Hypothalamus (tissue), 51 donors: ENCODE data around the gene GPR162.

Experiments used
- DNase-seq, 51 donors: peaks; one replicate each; lab custom pipeline; 2025; lab: John Stamatoyannopoulos, UW

GPR162 gene

GRCh38 chr12:6833189-6833890 lies 11.7 kb downstream of the GPR162 start:
- DNase-seq = no peak

GRCh38 chr12:6834254-6834653 lies 12.6 kb downstream of the GPR162 start:
- DNase-seq = no peak

GRCh38 chr12:6834873-6835272 lies 13.3 kb downstream of the GPR162 start:
- DNase-seq = peak in 2 of 51 donors; percentile 6 to 15

GRCh38 chr12:6836851-6837250 lies 15.2 kb downstream of the GPR162 start:
- DNase-seq = no peak

- no peak for DNase-seq
These were observed 15.9 kb downstream of the GPR162 start for GRCh38 chr12:6837370-6838060.

GRCh38 chr12:6838854-6839253 lies 17.2 kb downstream of the GPR162 start:
- DNase-seq = no peak

- no peak for DNase-seq
These were observed 18.0 kb downstream of the GPR162 start for GRCh38 chr12:6839482-6840201.

GRCh38 chr12:6840330-6840729 lies 18.7 kb downstream of the GPR162 start:
- no peak for DNase-seq

- no peak for DNase-seq
These were observed 19.3 kb downstream of the GPR162 start, which contains the start of gene GNB3 for GRCh38 chr12:6840761-6841515. GNB3 (plus strand) TSS chr12:6840925; CDS start chr12:6841288, 363 bp downstream.

- DNase-seq = no peak
These were observed 20.5 kb downstream of the GPR162 start for GRCh38 chr12:6842075-6842474.

- DNase-seq = no peak
These were observed 21.7 kb downstream of the GPR162 start for GRCh38 chr12:6843118-6843902.

- no peak for DNase-seq
These were observed 23.8 kb downstream of the GPR162 start for GRCh38 chr12:6845395-6845794.

- no peak for DNase-seq
These were observed 24.8 kb downstream of the GPR162 start for GRCh38 chr12:6846316-6846869.

GRCh38 chr12:6847676-6848075 lies 26.1 kb downstream of the GPR162 start:
- DNase-seq = no peak

- DNase-seq = no peak
These were observed 27.8 kb downstream of the GPR162 start for GRCh38 chr12:6849427-6849826.

GRCh38 chr12:6849976-6850560 lies 28.4 kb downstream of the GPR162 start:
- no peak for DNase-seq

- DNase-seq = peak in 1 of 51 donors; percentile 52
These were observed 29.2 kb downstream of the GPR162 start for GRCh38 chr12:6850796-6851152.

- DNase-seq = peak; percentile 41 to 97 (median 87)
These were observed 29.7 kb downstream of the GPR162 start, which contains the start of gene CDCA3 for GRCh38 chr12:6851153-6851920. CDCA3 (minus strand) TSS chr12:6851286; CDS start chr12:6850952, 334 bp downstream.
